ENCODE results near the gene CDC42SE1.

Gene CDC42SE1

DNA sequence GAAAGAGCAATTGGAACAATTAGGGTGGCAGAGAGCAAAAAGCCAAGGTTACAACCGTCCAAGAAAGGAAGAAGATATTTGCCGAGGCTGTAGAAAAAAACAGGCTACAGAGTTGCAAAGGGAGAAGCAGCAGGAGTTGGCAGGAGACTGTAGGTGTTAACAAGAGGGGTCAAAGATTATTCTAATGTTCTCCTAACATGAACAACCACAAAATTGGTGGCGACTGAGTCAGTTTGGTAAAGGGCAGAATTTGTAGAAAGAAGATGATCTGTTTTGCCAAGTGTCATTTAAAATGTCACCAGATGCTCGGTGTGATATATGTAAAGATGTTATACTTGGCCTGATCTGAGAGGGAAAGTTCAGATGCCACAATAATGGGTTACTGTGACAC, 51.6 kb downstream of the CDC42SE1 start:
- DNase-seq: no peak

DNA sequence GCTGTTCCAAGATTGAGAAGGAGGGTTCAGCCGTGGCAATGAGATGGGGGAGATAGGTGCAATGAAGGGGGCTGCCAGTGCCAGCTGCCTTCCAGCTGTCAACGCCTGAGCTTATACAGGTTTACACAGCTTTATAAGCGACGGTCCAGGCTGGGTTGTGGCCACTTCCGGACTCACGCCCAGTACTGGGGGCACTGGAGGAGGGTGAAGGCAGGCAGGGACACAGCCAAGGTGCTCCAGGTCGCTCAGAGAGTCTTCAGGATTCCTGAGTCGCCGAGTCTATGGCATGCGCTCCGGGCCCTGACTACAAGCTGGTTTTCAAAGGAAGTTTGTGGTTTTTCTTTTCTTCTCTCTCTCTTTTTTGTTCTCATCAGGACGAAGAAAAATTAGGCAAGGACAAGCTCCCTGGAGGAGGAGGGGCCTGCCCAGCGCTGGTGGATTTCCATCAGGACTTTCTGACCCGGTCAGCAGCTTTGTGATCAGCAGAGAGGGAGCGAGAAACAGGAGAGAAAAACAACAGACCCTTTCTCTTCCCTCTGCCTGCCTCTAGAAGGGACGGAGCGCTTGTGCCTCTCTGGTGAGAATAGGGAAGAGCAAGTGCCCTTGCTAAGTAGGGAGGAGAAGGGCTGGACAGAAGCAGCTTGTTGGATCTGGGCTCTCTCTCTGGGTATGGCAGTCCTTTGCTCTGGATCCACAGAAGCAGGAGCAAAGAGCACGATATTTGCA, 52.9 kb downstream of the CDC42SE1 start, which contains the start of gene MINDY1:
MINDY1 (minus strand) TSS at position 576 of the 726 bp plus-strand sequence. CDS start 4,285 bp downstream, outside the sequence.
- peak; percentile 73 for DNase-seq

DNA sequence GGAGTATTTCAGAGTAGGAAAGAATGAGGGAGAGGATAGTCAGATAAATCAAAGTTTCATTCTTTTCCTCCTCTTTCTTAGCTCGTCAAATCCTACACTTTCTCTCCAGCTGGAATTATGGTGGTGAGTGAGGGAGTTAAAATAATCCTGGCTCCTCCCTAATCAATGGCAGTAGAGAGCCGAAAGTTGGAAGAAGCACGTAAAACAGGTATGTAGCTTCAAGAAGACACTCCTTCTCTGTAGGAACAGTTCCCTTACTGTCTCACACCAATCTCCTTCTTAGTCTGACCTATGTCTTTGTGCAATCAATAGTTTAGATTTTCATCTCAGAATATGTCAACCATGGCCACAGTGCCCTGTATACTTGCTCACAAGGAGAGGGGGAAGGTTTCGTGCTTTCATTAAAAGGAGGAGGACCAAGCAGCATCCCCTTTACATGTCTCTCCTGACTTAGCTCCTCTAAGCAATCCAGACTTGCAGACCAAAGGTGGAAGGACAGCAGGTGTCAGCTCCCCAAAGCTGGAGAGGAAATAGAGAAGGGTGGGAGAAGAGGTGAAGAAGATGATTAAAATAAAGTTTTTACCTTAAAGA, 53.6 kb downstream of the CDC42SE1 start:
- no peak for DNase-seq

DNA sequence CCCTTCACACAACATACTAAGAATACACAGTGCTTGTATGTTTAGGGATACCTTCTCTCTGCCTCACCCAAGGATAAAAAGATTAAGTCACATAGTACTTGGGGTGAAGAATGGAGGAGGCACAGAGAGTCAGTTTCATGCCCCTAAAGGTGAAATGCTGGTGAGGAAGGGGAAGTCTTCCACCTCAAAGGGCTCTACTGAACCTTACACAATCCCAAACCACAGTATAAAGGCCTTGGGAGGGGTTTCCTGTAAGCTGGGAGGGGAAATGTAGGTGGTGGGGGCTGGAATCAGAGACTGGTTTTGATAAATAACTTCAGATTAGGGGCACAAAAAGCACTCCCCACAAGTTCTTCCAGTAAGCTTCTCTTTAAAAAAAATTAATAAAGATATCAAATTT, 56.2 kb downstream of the CDC42SE1 start:
- DNase-seq: no peak

DNA sequence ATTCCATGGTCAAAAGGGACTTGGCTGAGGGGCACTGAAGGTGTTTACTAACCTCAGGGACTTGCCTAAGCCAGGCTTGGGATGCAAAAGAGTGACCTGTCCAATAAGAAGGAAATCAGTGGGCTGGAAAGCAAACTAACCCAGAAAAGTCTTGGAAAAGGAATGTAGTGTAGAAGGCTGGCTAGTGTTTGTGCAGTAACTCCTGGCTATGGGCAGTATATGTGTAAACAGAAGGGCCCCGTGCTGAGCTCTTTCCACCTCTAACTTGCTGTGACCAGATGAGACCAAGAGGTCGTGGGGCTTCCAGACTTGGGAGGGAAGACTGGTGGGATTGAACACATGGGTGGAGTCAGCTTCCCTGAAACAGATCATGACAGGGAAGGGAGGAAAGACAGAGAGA, 56.8 kb downstream of the CDC42SE1 start:
- DNase-seq: no peak

DNA sequence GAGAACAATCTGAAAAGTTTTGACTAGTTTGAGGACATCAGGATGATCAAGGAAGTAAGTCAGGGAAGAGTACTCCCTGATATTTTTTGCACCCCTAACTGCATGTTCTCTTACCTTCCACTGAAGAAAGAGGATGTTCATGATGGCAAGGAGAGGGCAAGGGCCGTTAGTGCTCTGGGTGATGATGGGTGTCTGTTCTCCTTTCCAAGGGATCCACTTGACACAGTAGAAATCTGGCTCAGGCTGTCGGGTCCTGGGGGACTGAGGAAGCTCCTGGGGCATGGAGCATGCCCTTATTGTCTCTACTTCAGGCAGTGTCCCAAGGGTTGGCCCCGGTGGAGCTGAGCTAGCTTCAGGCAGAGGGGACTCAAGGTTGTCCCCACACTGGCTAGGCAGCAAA, 57.4 kb downstream of the CDC42SE1 start:
- DNase-seq: no peak

DNA sequence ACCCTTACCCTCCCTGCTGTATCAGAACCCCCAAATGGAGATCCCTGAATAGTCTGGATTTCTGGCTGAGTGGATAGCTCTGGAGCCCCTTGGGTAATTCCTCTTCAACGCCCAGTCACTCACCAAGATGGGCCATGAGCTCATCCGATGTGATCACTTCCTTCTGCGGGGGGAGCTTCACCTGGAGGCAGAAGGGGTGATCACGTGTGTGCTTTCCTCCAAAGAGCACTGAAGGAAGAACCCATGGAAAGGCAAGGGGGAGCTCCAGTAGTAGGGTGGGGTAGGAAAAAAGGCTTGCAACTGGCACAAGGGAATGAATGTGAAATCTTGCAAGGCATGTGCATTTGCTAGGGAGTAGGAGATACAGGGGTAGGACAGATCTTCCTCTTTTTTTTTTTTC, 57.8 kb downstream of the CDC42SE1 start:
- no peak for DNase-seq

Data from SIG-M5 (cell line).